NCI-H345 (cell line): ENCODE results near the gene HYPK.

Experiments
- DNase-seq: peaks from one replicate; lab custom pipeline; 2025; lab: John Stamatoyannopoulos, UW

The HYPK gene

GRCh38 chr15:43851251-43851650 is 50.9 kb downstream of the HYPK start:
- DNase-seq, result no peak

- no peak for DNase-seq
These were observed 52.2 kb downstream of the HYPK start for GRCh38 chr15:43852607-43853006.
